HepG2 (cell line): Measurements from ENCODE around the gene ADORA3. TPM values are rescaled to one million over a fixed set of nuclear protein-coding genes. Genes with fewer than 3 reads are reported as not detected.

ENCODE experiments used
- ATAC-seq: fragments of 200-7000 bp; cut with Tn5 transposase; 3 replicates; pipeline ENCODE4 v1.9.1; 2020; ENCODE audit warnings: mild to moderate bottlenecking, moderate library complexity
- BruUV-seq: library from RNA; stranded (reverse); fragments of 400-500 nt; replicated peaks from 2 replicates; lab custom pipeline; 2021; lab: Mats Ljungman, UMichigan
- CTCF ChIA-PET: fragments of 300-600 bp; formaldehyde crosslinking; extraction: SDS; loops from one replicate; lab custom pipeline; 2021; ENCODE audit warnings: low total read pairs, inconsistent platforms, low intra/inter-chr PET ratio; lab: Yijun Ruan, JAX
- POLR2A ChIA-PET: fragments of 350-600 bp; sonication (Branson Sonifier 250); formaldehyde crosslinking; loops from one replicate; lab custom pipeline; 2020; ENCODE audit warnings: antibody characterized with exemption, inconsistent platforms; lab: Yijun Ruan, JAX
- DNase-seq: peaks from one replicate; pipeline ENCODE4 v3.0.0-alpha.2; 2015; ENCODE audit warnings: low spot score
- FAIRE-seq: peaks from 3 replicates; lab custom pipeline; 2011; peaks lifted over from hg19 to GRCh38; lab: Jason Lieb, UNC
- H2AFZ ChIP-seq: one replicate; pipeline ENCODE4 v1.6.1; 2011; ENCODE audit warnings: low read length, inconsistent platforms
- H3K27ac ChIP-seq: fragments of 300-600 bp; 3 replicates; pipeline ENCODE4 v1.8.0; 2011; ENCODE audit warnings: mixed run types, mild to moderate bottlenecking, mixed read lengths, low read length, inconsistent platforms; ENCODE audit not compliant: insufficient read depth; ENCODE audit errors: extremely low read length
- H3K27me3 ChIP-seq, 2 experiments: fragments of 200-600 bp in 1 of 2; 2 replicates in 1 of 2; 3 replicates in 1 of 2; pipeline versions ENCODE4 v1.6.0 to v1.8.0; 2011; ENCODE audit warnings: low read length in 2 of 2, mild to moderate bottlenecking in 2 of 2, moderate library complexity in 2 of 2, inconsistent platforms in 1 of 2; ENCODE audit not compliant: insufficient read depth in 2 of 2, control insufficient read depth in 1 of 2
- H3K36me3 ChIP-seq, 2 experiments: fragments of 200-600 bp in 1 of 2; replicated peaks in 1 of 2; 2 replicates in 1 of 2; 3 replicates in 1 of 2; pipeline versions ENCODE4 v1.5.1 to v1.8.0; 2011; ENCODE audit warnings: low read length in 2 of 2, inconsistent platforms in 1 of 2; ENCODE audit not compliant: insufficient read depth in 2 of 2, control insufficient read depth in 1 of 2
- H3K4me1 ChIP-seq: 2 replicates; pipeline ENCODE4 v1.5.1; 2012; ENCODE audit warnings: low read length, inconsistent platforms; ENCODE audit not compliant: insufficient read depth
- H3K4me2 ChIP-seq: 2 replicates; pipeline ENCODE4 v1.6.0; 2011; ENCODE audit warnings: low read depth, low read length, inconsistent platforms
- H3K4me3 ChIP-seq, 3 experiments: fragments of 200-600 bp in 1 of 3; sonication (generic), shearing (Covaris generic) in 1 of 3; replicated peaks in 1 of 3; 2 replicates each; pipeline ENCODE4 v1.5.1; 2011 to 2016; ENCODE audit warnings: low read length in 3 of 3, inconsistent platforms in 2 of 3, low read depth in 2 of 3, mild to moderate bottlenecking in 2 of 3, control low read depth in 1 of 3, mixed read lengths in 1 of 3; ENCODE audit not compliant: insufficient read depth in 1 of 3
- H3K79me2 ChIP-seq: one replicate; pipeline ENCODE4 v1.6.1; 2011; ENCODE audit warnings: low read length, inconsistent platforms; ENCODE audit not compliant: insufficient read depth
- H3K9ac ChIP-seq: 2 replicates; pipeline ENCODE4 v1.6.0; 2011; ENCODE audit warnings: mild to moderate bottlenecking, low read depth, low read length, inconsistent platforms; ENCODE audit not compliant: insufficient read depth
- H3K9me3 ChIP-seq: 2 replicates; pipeline ENCODE4 v1.5.1; 2012; ENCODE audit warnings: mild to moderate bottlenecking, low read length
- H4K20me1 ChIP-seq: 2 replicates; pipeline ENCODE4 v1.6.0; 2011; ENCODE audit warnings: inconsistent platforms, mild to moderate bottlenecking, low read length, moderate library complexity; ENCODE audit not compliant: insufficient read depth
- AKAP8 ChIP-seq: sonication (generic); formaldehyde crosslinking; IDR thresholded peaks from 2 replicates; pipeline ENCODE4 v1.5.1; 2020; ENCODE audit warnings: mild to moderate bottlenecking, missing genetic modification reagents
- ELF3 ChIP-seq: IDR thresholded peaks from 2 replicates; pipeline ENCODE4 v1.6.1; 2016; ENCODE audit warnings: missing genetic modification reagents, missing compliant biosample characterization
- GMEB2 ChIP-seq: IDR thresholded peaks from 2 replicates; pipeline ENCODE4 v1.6.1; 2016; ENCODE audit warnings: missing biosample characterization, missing genetic modification reagents, low read depth
- MYPOP ChIP-seq: sonication (generic); formaldehyde crosslinking; IDR thresholded peaks from 2 replicates; pipeline ENCODE4 v1.8.1; 2023; ENCODE audit warnings: mild to moderate bottlenecking, moderate library complexity, missing genetic modification reagents
- NFE2L1 ChIP-seq: sonication (generic); formaldehyde crosslinking; IDR thresholded peaks from 2 replicates; pipeline ENCODE4 v1.4.0; 2020; ENCODE audit warnings: missing genetic modification reagents, mild to moderate bottlenecking, borderline replicate concordance
- NFE2L2 ChIP-seq: fragments of 150-350 bp; IDR thresholded peaks from 2 replicates; pipeline ENCODE4 v1.6.1; 2014; ENCODE audit warnings: low read length
- NFYC ChIP-seq: IDR thresholded peaks from 2 replicates; pipeline ENCODE4 v1.6.1; 2016; ENCODE audit warnings: missing genetic modification reagents, missing compliant biosample characterization
- RAD51 ChIP-seq: fragments of 450-650 bp; IDR thresholded peaks from 2 replicates; pipeline ENCODE4 v1.6.1; 2016; ENCODE audit warnings: borderline replicate concordance
- ZBTB42 ChIP-seq: sonication (generic); formaldehyde crosslinking; IDR thresholded peaks from 2 replicates; pipeline ENCODE4 v1.5.0; 2020; ENCODE audit warnings: mild to moderate bottlenecking, missing genetic modification reagents
- WGBS: methylation state at CpG from one replicate; pipeline ENCODE4 v1.1.6; 2017; ENCODE audit warnings: low lambda C conversion rate; 5-methylcytosine and 5-hydroxymethylcytosine counted together
- in situ Hi-C: cut with HindIII; loops from 2 replicates; pipeline ENCODE4 v1.10.0; 2017; ENCODE audit warnings: low pct_unique_long_range_greater_than_20kb; ENCODE audit not compliant: extremely low pct_ligation_motif_present
- intact Hi-C: fragments of 100-400 bp; cut with micrococcal nuclease; formaldehyde crosslinking; loops from one replicate; pipeline ENCODE4 v1.10.0; 2022; ENCODE audit not compliant: unreplicated experiment
- polyA plus RNA-seq, 8 experiments: library from polyadenylated mRNA; depleted of rRNA in 3 of 8; stranded (reverse) in 7 of 8; unstranded in 1 of 8; fragments of >200 nt; fragmentation: Illumina TruSeq in 4 of 8; extraction: Trizol in 4 of 8; gene quantifications; 2 replicates each; pipeline versions ENCODE4 v1.2.1 to v1.2.3, GENCODE V29; 2011 to 2016; ENCODE audit warnings: low read depth in 4 of 8, missing spikeins in 1 of 8, mixed read lengths in 1 of 8; ENCODE audit not compliant: insufficient read depth in 1 of 8
- total RNA-seq, 5 experiments: library from RNA; depleted of rRNA; stranded (reverse); fragments of >200 nt; fragmentation: Illumina TruSeq; extraction: Trizol; gene quantifications; 2 replicates each; pipeline ENCODE4 v1.2.3, GENCODE V29; 2016; ENCODE audit warnings: low read depth in 1 of 5
- TF ChIP-seq, protein P1 (sequence below): sonication (generic); formaldehyde crosslinking; IDR thresholded peaks from 2 replicates; pipeline ENCODE4 v1.4.0; 2020; ENCODE audit warnings: missing genetic modification reagents

ADORA3 gene
- total and polyA plus RNA-seq, 2 of the 13 experiments (the other 11 are each of a cell fraction or from before 2014, with no cell fraction given): not detected

DNA sequence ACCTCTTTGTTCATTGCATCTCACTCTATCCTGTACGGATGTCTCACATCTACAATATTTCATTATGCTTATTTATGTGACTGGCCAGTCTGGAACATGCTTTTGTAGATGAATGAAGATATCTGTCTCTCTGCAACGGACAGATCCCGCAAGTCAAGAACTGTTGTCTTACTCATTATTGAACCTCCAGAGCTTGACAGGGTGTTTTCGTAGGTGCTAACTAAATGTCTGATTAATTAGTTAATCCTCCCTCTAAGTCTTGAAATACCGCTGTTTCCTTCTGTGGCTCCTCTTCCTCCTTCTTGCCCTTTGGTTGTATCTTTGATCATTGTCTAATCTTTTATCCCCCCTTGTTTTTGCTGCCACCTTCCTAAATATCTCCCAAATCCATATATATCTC, 32.8 kb downstream of the ADORA3 start:
- no TSS peak for BruUV-seq
- Histone ChIP-seq H2AFZ (no peak overlapping the region), H3K79me2 (no peaks in the 10 kb centered on the region), H4K20me1 (no peaks in the 10 kb centered on the region), H3K9ac (no peak overlapping the region), H3K4me2 (no peak overlapping the region), H3K4me1 (peaks cover 13% of the 10 kb centered on the region; the same call in 1 of the 2 replicates), H3K27ac (no peak overlapping the region), H3K27me3 (no peaks in the 10 kb centered on the region), H3K9me3 (no peaks in the 10 kb centered on the region), H3K36me3 (peaks cover 0 to 1% of the 10 kb centered on the region in 2 experiments; a peak in 1 of 5 replicates), H3K4me3 (no peak overlapping the region)
- WGBS: 97% methylated on average over 5 of the region's 5 CpGs
- ATAC-seq (no peak), FAIRE-seq (no peak), DNase-seq (no peak)
- ChIA-PET CTCF (no interaction called here), POLR2A (no interaction called here)
- TF ChIP-seq ZBTB42 (CRISPR knock-in tag) (no peak), RAD51 (no peak), GMEB2 (CRISPR knock-in tag) (no peak), MYPOP (CRISPR knock-in tag) (no peak), AKAP8 (CRISPR knock-in tag) (no peak), NFE2L1 (CRISPR knock-in tag) (no peak), NFYC (CRISPR knock-in tag) (no peak), NFE2L2 (no peak), ELF3 (no peak)
- TF ChIP-seq, protein P1, sequence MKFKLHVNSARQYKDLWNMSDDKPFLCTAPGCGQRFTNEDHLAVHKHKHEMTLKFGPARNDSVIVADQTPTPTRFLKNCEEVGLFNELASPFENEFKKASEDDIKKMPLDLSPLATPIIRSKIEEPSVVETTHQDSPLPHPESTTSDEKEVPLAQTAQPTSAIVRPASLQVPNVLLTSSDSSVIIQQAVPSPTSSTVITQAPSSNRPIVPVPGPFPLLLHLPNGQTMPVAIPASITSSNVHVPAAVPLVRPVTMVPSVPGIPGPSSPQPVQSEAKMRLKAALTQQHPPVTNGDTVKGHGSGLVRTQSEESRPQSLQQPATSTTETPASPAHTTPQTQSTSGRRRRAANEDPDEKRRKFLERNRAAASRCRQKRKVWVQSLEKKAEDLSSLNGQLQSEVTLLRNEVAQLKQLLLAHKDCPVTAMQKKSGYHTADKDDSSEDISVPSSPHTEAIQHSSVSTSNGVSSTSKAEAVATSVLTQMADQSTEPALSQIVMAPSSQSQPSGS: no peak
- intact Hi-C loops (no loop called here), in situ Hi-C loops (no loop called here)
